GM21528 (cell line): ENCODE measurements around the gene SUGP1.

ENCODE experiments used
- ATAC-seq: cut with Tn5 transposase; IDR thresholded peaks from one replicate; pipeline ENCODE4 v1.9.1; 2021; ENCODE audit warnings: mild to moderate bottlenecking, moderate library complexity; ENCODE audit not compliant: unreplicated experiment, low FRiP score

SUGP1 gene

GRCh38 chr19:19342086-19343015 lies 22.0 kb upstream of the SUGP1 start:
- ATAC-seq: no peak

DNA sequence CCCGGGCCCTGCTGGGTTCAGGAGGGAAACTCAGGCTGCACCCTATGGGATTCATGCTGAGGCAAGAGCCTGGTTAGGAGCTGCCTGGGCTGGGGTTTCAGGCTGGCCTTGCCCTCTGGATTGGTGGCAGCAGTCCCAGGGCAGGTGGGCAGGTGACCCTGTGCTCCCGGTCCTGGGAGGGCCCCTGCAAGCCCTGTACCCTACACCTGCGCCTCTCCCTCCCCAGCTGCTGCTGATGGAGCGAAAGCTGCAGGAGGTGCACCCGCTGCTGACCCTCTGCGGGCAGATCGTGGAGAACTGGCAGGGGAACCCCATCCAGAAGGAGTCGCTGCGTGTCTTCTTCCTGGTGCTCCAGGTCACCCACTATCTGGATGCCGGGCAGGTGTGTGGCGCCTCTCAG lies 20.7 kb upstream of the SUGP1 start:
- no peak for ATAC-seq

- no peak for ATAC-seq
Observed at GRCh38 chr19:19338082-19338481, 17.8 kb upstream of the SUGP1 start.

GRCh38 chr19:19337120-19337519 lies 16.8 kb upstream of the SUGP1 start:
- no peak for ATAC-seq

- ATAC-seq: no peak
Observed at GRCh38 chr19:19336597-19336996, 16.3 kb upstream of the SUGP1 start.

DNA sequence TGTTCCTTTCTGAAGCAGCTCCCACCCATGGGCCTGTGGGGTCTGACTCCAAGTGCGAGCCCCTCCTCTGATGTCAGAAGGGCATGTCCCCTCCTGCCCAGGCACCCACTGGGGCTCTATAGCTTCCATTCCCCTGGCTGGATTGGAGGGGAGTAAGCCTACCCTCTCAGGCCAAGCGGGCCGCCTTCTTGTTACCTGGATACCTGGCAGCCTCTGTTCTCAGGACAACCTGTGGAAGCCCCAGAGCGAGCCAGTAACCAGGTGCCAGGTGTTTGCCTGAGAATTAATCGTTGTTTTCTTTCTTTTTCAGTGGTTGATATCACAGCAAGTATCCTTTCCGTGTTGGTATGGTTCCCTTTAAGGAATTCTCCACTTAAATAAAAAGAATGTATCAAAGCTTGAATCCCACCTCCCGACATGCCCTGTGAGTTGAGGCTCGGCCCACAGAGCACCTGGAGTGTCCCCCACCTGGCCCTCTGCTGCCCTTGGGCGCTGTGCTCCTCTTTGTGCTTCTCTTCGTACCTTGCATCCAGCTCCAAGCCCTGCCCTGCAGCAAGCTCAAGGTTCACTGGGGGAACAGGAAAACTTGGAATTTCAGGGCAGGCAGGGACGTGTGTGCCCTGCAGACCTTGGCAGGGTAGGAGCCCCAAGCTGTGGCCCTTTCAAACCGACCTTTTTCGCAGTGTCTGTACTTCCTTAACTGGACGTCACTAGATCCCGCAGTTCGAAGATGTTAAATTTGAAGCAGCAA lies 15.3 kb upstream of the SUGP1 start:
- ATAC-seq: no peak

DNA sequence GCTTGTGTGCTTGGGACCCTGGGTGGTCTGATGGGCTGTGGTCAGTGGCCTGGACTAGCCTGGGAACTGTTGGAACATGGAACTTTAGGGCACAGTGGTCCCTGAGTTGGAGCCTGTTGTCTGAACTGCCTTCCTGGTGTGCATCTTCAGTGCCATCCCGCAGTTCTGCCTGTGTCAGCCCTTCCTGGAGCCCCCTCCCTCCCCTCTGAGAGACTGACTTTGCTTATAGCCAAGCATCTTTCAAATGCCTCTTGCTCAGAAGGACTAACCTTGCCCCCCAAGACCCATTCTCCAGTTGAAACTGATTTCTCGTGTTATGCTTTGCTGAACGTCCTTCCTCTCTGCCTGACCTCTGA lies 14.7 kb upstream of the SUGP1 start:
- ATAC-seq: no peak

DNA sequence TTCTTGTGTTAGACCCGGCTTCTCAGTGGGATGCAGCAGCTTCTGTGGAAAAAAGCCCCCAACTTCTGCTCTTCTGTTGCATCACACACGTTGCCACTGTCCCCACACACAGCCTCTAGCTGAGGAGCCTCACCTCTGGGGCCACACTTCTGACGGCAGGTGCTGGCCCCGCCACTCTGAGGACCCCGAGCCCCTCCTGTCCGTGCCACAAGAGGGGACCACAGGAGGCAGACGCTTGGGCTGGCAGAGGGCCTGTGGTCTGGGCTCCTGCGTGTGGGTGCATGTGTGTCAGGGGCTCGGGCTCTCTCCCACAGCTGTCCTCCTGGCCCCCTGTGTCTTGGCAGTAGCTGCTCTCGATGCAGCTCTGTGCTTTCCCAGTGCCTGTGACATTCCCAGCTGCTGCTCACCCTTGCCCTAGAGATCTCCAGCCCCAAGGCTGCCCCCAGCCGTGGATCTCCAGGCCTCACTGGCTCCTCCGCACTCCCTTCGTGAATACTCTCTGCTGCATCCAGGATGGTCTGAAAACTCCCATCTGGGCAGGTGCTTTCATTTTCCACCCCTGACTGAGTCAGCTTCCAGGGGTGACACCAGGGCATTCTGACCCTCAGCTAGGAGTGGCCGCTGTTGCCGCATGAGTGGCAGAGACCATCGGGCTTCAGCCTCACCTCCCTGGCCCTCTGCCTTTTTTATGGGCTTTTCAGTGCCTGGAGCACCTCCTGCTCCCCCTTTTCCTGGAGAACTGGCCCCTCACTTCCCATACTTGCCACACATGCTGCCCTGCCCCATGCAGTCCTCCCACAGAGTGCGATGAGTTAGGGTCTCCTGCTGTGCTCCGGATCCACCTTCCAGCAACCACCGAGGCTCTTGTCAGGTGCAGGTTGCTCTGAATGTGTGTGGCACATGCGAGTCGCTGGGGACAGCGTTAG lies 14.0 kb upstream of the SUGP1 start:
- no peak for ATAC-seq

GRCh38 chr19:19329126-19329525 lies 8.8 kb upstream of the SUGP1 start:
- ATAC-seq: no peak

- ATAC-seq: no peak
Observed at GRCh38 chr19:19327672-19328071, 7.4 kb upstream of the SUGP1 start.

DNA sequence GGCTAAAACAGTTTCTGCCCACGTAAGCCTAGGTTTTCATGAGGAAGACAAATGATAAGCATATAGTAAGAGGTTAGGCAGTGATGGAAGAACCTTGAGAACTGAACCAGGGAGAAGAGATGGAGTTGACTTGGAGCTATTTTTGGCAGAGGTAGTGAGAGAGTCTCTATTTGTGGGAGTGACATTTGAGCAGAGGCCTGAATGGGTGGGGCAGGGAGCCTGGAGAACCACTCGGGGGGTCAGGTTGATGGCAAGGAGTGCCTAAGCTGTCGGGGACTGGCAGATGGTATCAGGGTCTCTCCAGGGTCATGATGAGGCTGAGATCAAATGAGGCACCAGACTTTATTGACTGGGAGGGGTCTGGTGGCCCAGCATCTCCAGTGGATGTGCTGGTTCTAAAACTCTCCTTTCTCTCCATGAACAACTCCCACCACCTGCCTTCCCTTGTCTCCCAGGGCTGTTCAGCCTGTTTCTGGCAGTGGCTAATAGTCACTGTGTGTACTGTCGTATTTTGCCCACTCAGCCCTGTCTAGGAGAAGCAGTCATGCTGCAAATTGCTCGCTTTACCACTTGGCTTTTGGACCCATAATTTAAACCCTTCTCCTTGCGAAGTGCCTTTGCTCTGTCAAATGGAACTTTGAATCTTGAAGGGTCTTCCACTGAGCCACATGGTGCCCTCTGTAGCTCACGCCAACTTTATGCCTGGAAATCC lies 3.9 kb upstream of the SUGP1 start:
- ATAC-seq: no peak

- ATAC-seq: peak; percentile 4
Observed at GRCh38 chr19:19321141-19321577, 850 bp upstream of the SUGP1 start.

GRCh38 chr19:19319732-19320360 lies 463 bp downstream of the SUGP1 start:
- ATAC-seq: no peak

- no peak for ATAC-seq
Observed at GRCh38 chr19:19316082-19316481, 4.2 kb downstream of the SUGP1 start.

DNA sequence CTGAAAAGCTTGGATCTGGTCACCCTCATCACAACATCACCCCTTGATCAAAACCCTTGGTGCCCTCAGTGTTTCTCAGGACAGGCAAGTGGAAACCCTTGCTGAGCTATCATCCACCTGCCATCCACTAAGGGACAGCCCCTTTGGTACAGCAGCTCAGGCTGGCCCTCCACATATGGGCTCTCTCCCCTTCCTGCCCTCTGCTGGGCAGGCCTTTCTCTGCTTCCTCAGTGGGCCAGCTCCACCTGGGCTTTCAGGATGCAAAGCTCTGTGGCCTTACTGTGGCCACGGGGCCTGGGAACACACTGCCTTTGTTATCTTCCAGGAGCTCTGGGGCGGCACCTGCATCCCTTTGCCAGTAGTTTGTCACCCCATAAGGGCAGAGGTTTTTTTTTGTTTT lies 4.9 kb downstream of the SUGP1 start:
- ATAC-seq: no peak

DNA sequence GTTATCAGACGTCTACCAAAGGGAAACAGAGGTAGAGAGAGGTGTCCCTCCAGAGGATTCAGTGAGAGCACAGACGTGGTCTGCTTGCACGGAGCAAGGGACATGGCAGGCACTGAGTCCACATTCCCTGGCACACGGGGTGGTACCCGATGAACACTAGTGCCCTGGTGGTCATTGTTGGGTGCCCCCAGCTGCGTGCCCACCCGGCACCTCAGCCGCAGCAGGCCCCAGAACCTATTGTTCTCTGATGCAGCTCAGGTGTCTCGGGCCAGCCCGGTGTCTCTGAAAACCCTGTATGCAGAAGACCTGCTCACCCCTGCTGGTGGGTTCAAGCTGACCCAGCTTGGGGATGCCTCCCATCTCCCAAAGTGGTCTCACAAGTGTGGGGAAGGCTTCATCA lies 11.9 kb downstream of the SUGP1 start:
- ATAC-seq: no peak

DNA sequence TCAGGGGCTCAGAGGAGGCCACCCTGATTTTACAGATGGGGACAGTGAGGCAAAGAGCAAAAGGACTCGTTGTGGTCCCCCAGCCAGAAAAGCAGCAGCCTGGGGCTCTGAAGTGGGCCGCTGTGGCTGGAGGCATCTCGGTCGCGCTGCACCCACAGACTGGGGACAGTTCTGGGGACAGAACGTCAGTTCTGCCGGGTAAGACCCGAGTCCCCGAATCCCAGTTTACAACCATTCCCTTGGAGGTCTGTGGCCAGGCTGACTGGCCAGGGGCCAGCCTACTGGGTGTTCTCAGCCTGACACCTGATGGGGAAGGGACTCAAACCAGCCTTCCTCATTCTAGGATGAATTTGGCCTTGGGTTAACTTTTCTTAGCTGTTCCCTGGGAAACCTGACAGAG lies 14.1 kb downstream of the SUGP1 start:
- no peak for ATAC-seq

DNA sequence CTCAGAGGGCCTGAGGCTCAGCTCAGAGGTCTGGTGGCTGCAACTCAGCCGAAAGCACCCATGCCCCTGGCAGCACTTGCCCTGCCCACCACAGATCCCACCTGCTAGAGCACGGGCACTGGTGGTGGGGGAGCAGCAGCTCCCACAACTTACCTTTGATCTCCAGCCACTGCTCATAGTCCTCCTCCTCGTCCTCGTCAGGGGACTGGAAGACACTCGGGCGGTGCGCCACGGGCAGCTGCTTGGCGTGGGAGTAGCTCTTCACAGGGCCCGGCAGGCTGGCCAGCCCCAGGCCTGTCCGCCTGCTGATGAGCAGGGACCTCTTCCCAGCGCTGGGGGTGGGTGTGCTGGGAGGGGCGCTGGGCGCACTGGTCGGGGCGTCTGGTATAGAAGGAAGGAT lies 14.6 kb downstream of the SUGP1 start:
- ATAC-seq: no peak

- no peak for ATAC-seq
Observed at GRCh38 chr19:19305066-19305465, 15.2 kb downstream of the SUGP1 start.
